ENCODE data around the gene TMEM253.

Gene TMEM253

GRCh38 chr14:21100931-21101330 is at the start of gene TMEM253:
Gene TMEM253, plus strand, starts transcription at chr14:21101066. Its CDS starts 278 bp downstream, at chr14:21101344.
- Histone ChIP-seq H2AFZ (no peak within 1 kb of the TSS), H3K9ac (no peak within 1 kb of the TSS), H3K9me3 (ENCODE audit: control insufficient read depth, low read length) (no peaks in the 10 kb centered on the region), H3K27me3 (ENCODE audit: control insufficient read depth, insufficient read depth, low read length) (no peaks in the 10 kb centered on the region), H3K27ac (peak within 1 kb of the TSS; percentile 91), H3K79me2 (peaks cover 21% of the 10 kb centered on the region), H3K4me1 (peaks cover 48% of the 10 kb centered on the region), H3K4me2 (ENCODE audit: low read length) (no peak within 1 kb of the TSS), H3K36me3 (ENCODE audit: control insufficient read depth, insufficient read depth, low read length) (no peaks in the 10 kb centered on the region), H3K4me3 (ENCODE audit: low read depth, low read length) (no peak within 1 kb of the TSS)
- no peak for TF ChIP-seq CTCF (IDR thresholded peaks at IDR 0.05)

- Histone ChIP-seq H3K79me2 (no peaks in the 10 kb centered on the region), H3K9me3 (ENCODE audit: control insufficient read depth, low read length) (no peaks in the 10 kb centered on the region), H3K27me3 (ENCODE audit: control insufficient read depth, insufficient read depth, low read length) (no peaks in the 10 kb centered on the region), H3K27ac (peak overlapping the region; percentile 40), H3K9ac (no peak overlapping the region), H3K4me2 (ENCODE audit: low read length) (no peak overlapping the region), H3K4me1 (peaks cover 28% of the 10 kb centered on the region), H3K36me3 (ENCODE audit: control insufficient read depth, insufficient read depth, low read length) (no peaks in the 10 kb centered on the region), H2AFZ (peak overlapping the region; percentile 36), H3K4me3 (ENCODE audit: low read depth, low read length) (no peak overlapping the region)
- no peak for TF ChIP-seq CTCF (IDR thresholded peaks at IDR 0.05)
Measured at GRCh38 chr14:21053184-21054122, 47.4 kb upstream of the TMEM253 start.

- no peaks in the 10 kb centered on the region for H3K27me3 ChIP-seq (ENCODE audit: control insufficient read depth, insufficient read depth, low read length)
- no peaks in the 10 kb centered on the region for H3K79me2 ChIP-seq
- no peaks in the 10 kb centered on the region for H3K36me3 ChIP-seq (ENCODE audit: control insufficient read depth, insufficient read depth, low read length)
- peaks cover 21% of the 10 kb centered on the region for H3K4me1 ChIP-seq
- no peak overlapping the region for H3K4me3 ChIP-seq (ENCODE audit: low read depth, low read length)
- peak overlapping the region; percentile 40 for H3K27ac ChIP-seq
- H3K9me3 ChIP-seq (ENCODE audit: control insufficient read depth, low read length), result no peaks in the 10 kb centered on the region
- H3K4me2 ChIP-seq (ENCODE audit: low read length), result no peak overlapping the region
- no peak overlapping the region for H3K9ac ChIP-seq
- peak overlapping the region; percentile 40 for H2AFZ ChIP-seq
- no peak for TF ChIP-seq CTCF (IDR thresholded peaks at IDR 0.05)
Measured at GRCh38 chr14:21054123-21054767, 46.6 kb upstream of the TMEM253 start.

GRCh38 chr14:21054768-21055145 is 46.1 kb upstream of the TMEM253 start:
- H3K4me2 ChIP-seq (ENCODE audit: low read length), result no peak overlapping the region
- H2AFZ ChIP-seq, result no peak overlapping the region
- no peaks in the 10 kb centered on the region for H3K9me3 ChIP-seq (ENCODE audit: control insufficient read depth, low read length)
- H3K36me3 ChIP-seq (ENCODE audit: control insufficient read depth, insufficient read depth, low read length), result no peaks in the 10 kb centered on the region
- no peaks in the 10 kb centered on the region for H3K79me2 ChIP-seq
- H3K27me3 ChIP-seq (ENCODE audit: control insufficient read depth, insufficient read depth, low read length), result no peaks in the 10 kb centered on the region
- TF ChIP-seq CTCF (IDR thresholded peaks at IDR 0.05), result no peak
- H3K9ac ChIP-seq, result no peak overlapping the region
- H3K4me3 ChIP-seq (ENCODE audit: low read depth, low read length), result no peak overlapping the region
- H3K4me1 ChIP-seq, result peaks cover 16% of the 10 kb centered on the region
- no peak overlapping the region for H3K27ac ChIP-seq
